ENCODE results near the gene MBOAT2.

MBOAT2 gene

GRCh38 chr2:8806885-8807704, 196.4 kb downstream of the MBOAT2 start:
- DNase-seq, result no peak

GRCh38 chr2:8805278-8806210, 197.9 kb downstream of the MBOAT2 start:
- no peak for DNase-seq

- DNase-seq, result no peak
Measured at GRCh38 chr2:8803658-8804379, 199.7 kb downstream of the MBOAT2 start.

- DNase-seq, result no peak
Measured at GRCh38 chr2:8802741-8803140, 200.7 kb downstream of the MBOAT2 start.

Data from CD4-positive, alpha-beta T cell treated with Interferon alpha-2 for 1 hour (primary cell).